ENCODE measurements around the gene DGCR8.

DGCR8 gene

DNA sequence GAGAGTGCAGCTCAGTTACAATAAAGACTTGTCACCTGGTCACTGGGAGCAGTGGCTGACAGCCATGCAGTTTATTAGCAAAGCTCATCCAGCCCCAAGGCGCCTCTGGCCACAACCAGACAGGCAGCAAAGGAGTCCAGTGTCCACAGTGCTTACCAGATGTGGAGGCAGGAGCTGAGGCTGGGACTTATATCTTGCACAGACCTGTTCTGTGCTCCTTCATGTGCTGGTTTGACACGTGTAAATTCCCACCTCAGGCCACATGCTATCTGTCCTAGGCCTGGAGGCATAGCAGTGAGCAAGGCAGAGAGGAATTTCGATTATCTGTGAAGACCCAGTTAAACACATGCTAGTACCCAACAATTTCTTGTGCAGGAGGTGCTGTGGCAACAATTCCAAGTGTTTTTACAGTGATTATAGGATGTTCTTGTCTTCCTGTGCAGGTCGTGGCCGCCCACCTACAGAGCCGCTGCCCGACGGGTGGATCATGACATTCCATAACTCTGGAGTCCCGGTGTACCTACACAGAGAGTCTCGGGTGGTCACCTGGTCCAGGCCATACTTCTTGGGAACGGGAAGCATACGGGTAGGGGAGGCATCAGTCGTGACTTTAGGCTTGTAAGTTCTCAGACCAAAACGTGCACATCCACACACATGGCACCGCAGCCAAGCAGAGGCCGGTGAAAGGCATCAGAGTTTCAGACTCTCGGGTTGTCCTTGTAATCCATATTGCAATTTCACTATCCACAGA, 9.4 kb downstream of the DGCR8 start:
- H3K27me3 ChIP-seq (ENCODE audit: control insufficient read depth, insufficient read depth, low read length): no peaks in the 10 kb centered on the region
- no peak overlapping the region for H3K4me3 ChIP-seq (ENCODE audit: low read length)
- no peak overlapping the region for H3K27ac ChIP-seq (ENCODE audit: low read length)
- no peaks in the 10 kb centered on the region for H3K9me3 ChIP-seq (ENCODE audit: control insufficient read depth, low read depth, low read length)
- H3K9ac ChIP-seq (ENCODE audit: low read length): no peak overlapping the region
- peaks cover 90% of the 10 kb centered on the region for H3K36me3 ChIP-seq (ENCODE audit: control insufficient read depth, low read depth, low read length)
- H3K4me1 ChIP-seq (ENCODE audit: control insufficient read depth, low read depth, low read length): no peaks in the 10 kb centered on the region

- H3K36me3 ChIP-seq (ENCODE audit: control insufficient read depth, low read depth, low read length): peaks cover 98% of the 10 kb centered on the region
- H3K27ac ChIP-seq (ENCODE audit: low read length): no peak overlapping the region
- H3K4me3 ChIP-seq (ENCODE audit: low read length): no peak overlapping the region
- no peaks in the 10 kb centered on the region for H3K4me1 ChIP-seq (ENCODE audit: control insufficient read depth, low read depth, low read length)
- no peaks in the 10 kb centered on the region for H3K27me3 ChIP-seq (ENCODE audit: control insufficient read depth, insufficient read depth, low read length)
- H3K9me3 ChIP-seq (ENCODE audit: control insufficient read depth, low read depth, low read length): no peaks in the 10 kb centered on the region
- H3K9ac ChIP-seq (ENCODE audit: low read length): no peak overlapping the region
Observed at GRCh38 chr22:20089977-20090729, 10.1 kb downstream of the DGCR8 start.

GRCh38 chr22:20090730-20091240, 10.7 kb downstream of the DGCR8 start:
- Histone ChIP-seq H3K4me1 (ENCODE audit: control insufficient read depth, low read depth, low read length) (no peaks in the 10 kb centered on the region), H3K9ac (ENCODE audit: low read length) (no peak overlapping the region), H3K27me3 (ENCODE audit: control insufficient read depth, insufficient read depth, low read length) (no peaks in the 10 kb centered on the region), H3K4me3 (ENCODE audit: low read length) (no peak overlapping the region), H3K27ac (ENCODE audit: low read length) (no peak overlapping the region), H3K9me3 (ENCODE audit: control insufficient read depth, low read depth, low read length) (no peaks in the 10 kb centered on the region), H3K36me3 (ENCODE audit: control insufficient read depth, low read depth, low read length) (peaks cover 99% of the 10 kb centered on the region)

DNA sequence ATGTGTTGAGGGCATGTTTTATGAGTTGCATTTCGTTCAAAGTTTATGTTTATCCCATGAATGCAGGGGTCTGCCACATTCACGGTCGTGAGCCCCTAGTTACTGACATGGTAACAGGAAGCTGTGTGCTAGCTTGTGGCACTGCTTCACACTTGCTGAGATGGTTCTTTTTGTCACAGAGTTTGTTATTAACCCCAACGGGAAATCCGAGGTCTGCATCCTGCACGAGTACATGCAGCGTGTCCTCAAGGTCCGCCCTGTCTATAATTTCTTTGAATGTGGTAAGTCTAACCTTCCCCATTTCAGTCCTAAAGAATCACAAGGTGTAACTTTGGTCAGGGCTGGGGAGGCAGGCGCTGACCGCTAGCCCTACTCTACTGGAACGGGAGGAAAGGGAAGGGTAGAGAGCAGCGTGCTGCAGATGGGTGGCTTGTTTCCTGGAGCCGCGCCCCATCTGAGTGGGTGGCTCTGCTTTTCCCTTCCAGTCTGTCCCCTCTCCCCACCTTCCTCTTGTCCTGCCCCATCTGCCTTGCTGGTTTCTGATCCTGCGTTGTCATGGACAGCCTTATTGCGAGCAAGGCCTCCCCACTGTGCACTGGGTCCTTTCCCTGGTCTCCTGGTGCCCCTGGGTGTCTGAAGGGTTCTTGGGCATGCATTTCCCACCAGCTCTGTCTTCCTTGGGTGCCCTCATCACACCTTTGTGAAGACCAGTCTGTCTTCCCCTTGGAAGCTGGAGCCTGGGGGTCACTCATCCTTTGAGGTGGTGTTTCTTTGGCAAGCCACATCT, 11.8 kb downstream of the DGCR8 start:
- Histone ChIP-seq H3K36me3 (ENCODE audit: control insufficient read depth, low read depth, low read length) (peaks cover 99% of the 10 kb centered on the region), H3K4me1 (ENCODE audit: control insufficient read depth, low read depth, low read length) (no peaks in the 10 kb centered on the region), H3K9ac (ENCODE audit: low read length) (no peak overlapping the region), H3K4me3 (ENCODE audit: low read length) (no peak overlapping the region), H3K9me3 (ENCODE audit: control insufficient read depth, low read depth, low read length) (no peaks in the 10 kb centered on the region), H3K27ac (ENCODE audit: low read length) (no peak overlapping the region), H3K27me3 (ENCODE audit: control insufficient read depth, insufficient read depth, low read length) (no peaks in the 10 kb centered on the region)

GRCh38 chr22:20092477-20092854, 12.4 kb downstream of the DGCR8 start:
- no peaks in the 10 kb centered on the region for H3K27me3 ChIP-seq (ENCODE audit: control insufficient read depth, insufficient read depth, low read length)
- H3K4me1 ChIP-seq (ENCODE audit: control insufficient read depth, low read depth, low read length): no peaks in the 10 kb centered on the region
- H3K36me3 ChIP-seq (ENCODE audit: control insufficient read depth, low read depth, low read length): peaks cover 99% of the 10 kb centered on the region

DNA sequence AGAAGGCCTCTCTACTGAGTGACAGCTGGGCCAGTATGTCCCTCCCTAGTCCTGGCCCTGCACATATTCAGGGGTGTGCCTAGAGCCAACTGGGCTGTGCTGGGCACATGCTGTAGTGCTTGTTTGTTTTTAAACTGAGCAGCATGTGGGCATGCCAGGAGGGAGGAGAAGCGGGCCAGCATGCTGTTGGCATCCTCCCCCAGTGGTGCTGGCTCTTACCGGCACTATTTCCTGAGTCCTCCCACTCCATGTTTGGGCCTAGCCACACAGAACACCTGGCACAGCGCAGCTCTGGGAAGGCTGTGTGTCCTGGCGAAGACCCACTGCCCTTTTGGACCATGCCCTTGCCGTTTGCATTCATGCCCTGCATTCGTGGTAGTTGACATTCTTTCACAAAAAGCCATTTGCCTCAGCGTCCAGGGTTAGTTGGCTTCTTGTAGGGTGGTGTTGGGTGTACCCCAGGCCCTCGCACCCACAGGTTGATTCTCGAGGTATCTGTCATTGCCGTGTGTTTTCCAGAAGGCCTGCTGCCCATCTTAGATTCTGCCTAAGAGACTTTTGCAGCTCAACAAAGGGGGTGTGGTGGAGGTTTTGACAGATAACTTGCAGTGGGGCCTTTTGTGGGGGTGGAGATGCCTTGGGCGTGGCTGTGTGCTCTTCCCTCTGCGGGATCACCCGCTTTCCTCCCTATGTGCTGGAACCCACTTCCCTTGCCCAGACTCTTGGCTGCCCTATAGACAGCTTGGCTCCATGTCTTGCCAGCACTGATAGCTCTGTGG, 13.6 kb downstream of the DGCR8 start:
- Histone ChIP-seq H3K4me1 (ENCODE audit: control insufficient read depth, low read depth, low read length) (no peaks in the 10 kb centered on the region), H3K27me3 (ENCODE audit: control insufficient read depth, insufficient read depth, low read length) (no peaks in the 10 kb centered on the region), H3K9me3 (ENCODE audit: control insufficient read depth, low read depth, low read length) (no peaks in the 10 kb centered on the region), H3K36me3 (ENCODE audit: control insufficient read depth, low read depth, low read length) (peaks cover 95% of the 10 kb centered on the region), H3K9ac (ENCODE audit: low read length) (no peak overlapping the region), H3K27ac (ENCODE audit: low read length) (no peak overlapping the region), H3K4me3 (ENCODE audit: low read length) (no peak overlapping the region)

More at GRCh38 chr22:20092477-20092854, 12.4 kb downstream of the DGCR8 start:
- Histone ChIP-seq H3K9ac (ENCODE audit: low read length) (no peak overlapping the region), H3K9me3 (ENCODE audit: control insufficient read depth, low read depth, low read length) (no peaks in the 10 kb centered on the region), H3K27ac (ENCODE audit: low read length) (no peak overlapping the region), H3K4me3 (ENCODE audit: low read length) (no peak overlapping the region)

DNA sequence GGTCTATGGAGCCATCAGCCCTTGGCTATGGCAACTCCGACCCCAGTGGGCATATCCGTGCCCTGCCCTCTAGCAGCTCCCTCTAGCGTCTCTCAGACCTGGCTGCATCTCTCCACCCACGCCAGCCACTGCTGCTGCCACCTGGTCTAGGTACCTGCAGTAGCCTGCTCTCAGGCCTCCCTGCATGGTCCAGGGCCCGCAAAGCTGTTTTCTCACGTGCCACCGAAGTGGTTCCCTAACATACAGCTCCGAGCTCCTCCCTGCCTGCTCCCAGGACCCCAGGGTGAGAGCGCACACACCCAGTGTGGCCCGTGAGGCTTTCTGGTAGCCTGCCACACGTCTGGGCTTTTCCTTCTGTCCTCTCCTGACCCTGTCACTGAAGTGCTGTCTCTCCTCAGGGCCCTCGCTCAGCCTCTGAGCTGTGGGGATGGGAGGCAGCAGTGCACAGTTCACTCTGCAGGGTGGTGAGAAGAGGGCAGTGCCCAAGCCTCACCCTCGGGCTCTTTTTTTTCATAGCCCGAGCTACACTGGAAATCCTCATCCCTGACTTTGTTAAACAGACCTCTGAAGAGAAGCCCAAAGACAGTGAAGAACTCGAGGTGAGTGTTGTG, 14.3 kb downstream of the DGCR8 start:
- Histone ChIP-seq H3K9ac (ENCODE audit: low read length) (no peak overlapping the region), H3K9me3 (ENCODE audit: control insufficient read depth, low read depth, low read length) (no peaks in the 10 kb centered on the region), H3K27ac (ENCODE audit: low read length) (no peak overlapping the region), H3K36me3 (ENCODE audit: control insufficient read depth, low read depth, low read length) (peaks cover 95% of the 10 kb centered on the region), H3K4me3 (ENCODE audit: low read length) (no peak overlapping the region), H3K4me1 (ENCODE audit: control insufficient read depth, low read depth, low read length) (no peaks in the 10 kb centered on the region), H3K27me3 (ENCODE audit: control insufficient read depth, insufficient read depth, low read length) (no peaks in the 10 kb centered on the region)

DNA sequence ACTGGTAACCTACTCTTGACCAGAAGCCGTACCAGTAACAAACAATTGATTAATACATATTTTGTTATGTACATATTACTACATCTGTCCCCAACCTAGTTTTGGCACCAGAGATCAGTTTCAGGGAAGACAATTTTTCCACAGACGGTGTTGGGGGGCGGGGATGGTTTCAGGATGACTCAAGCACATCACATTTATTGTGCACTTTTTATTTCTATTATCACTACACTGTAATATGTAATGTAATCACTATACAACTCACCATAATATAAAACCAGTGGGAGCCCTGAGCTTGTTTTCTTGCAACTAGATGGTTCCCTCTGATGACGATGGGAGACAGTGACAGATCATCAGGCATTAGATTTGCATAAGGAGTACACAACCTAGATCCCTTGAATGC, 15.5 kb downstream of the DGCR8 start:
- no peak overlapping the region for H3K4me3 ChIP-seq (ENCODE audit: low read length)
- no peaks in the 10 kb centered on the region for H3K9me3 ChIP-seq (ENCODE audit: control insufficient read depth, low read depth, low read length)
- H3K9ac ChIP-seq (ENCODE audit: low read length): no peak overlapping the region
- no peak overlapping the region for H3K27ac ChIP-seq (ENCODE audit: low read length)
- H3K36me3 ChIP-seq (ENCODE audit: control insufficient read depth, low read depth, low read length): peaks cover 94% of the 10 kb centered on the region
- H3K27me3 ChIP-seq (ENCODE audit: control insufficient read depth, insufficient read depth, low read length): no peaks in the 10 kb centered on the region
- H3K4me1 ChIP-seq (ENCODE audit: control insufficient read depth, low read depth, low read length): peaks cover 4% of the 10 kb centered on the region

GRCh38 chr22:20096574-20097420, 16.8 kb downstream of the DGCR8 start:
- Histone ChIP-seq H3K27ac (ENCODE audit: low read length) (no peak overlapping the region), H3K4me3 (ENCODE audit: low read length) (no peak overlapping the region), H3K4me1 (ENCODE audit: control insufficient read depth, low read depth, low read length) (peaks cover 6% of the 10 kb centered on the region), H3K27me3 (ENCODE audit: control insufficient read depth, insufficient read depth, low read length) (no peaks in the 10 kb centered on the region), H3K9ac (ENCODE audit: low read length) (no peak overlapping the region), H3K9me3 (ENCODE audit: control insufficient read depth, low read depth, low read length) (no peaks in the 10 kb centered on the region), H3K36me3 (ENCODE audit: control insufficient read depth, low read depth, low read length) (peaks cover 92% of the 10 kb centered on the region)

GRCh38 chr22:20099099-20099711, 19.2 kb downstream of the DGCR8 start:
- no peaks in the 10 kb centered on the region for H3K27me3 ChIP-seq (ENCODE audit: control insufficient read depth, insufficient read depth, low read length)
- peaks cover 6% of the 10 kb centered on the region for H3K4me1 ChIP-seq (ENCODE audit: control insufficient read depth, low read depth, low read length)
- peaks cover 87% of the 10 kb centered on the region for H3K36me3 ChIP-seq (ENCODE audit: control insufficient read depth, low read depth, low read length)
- H3K9ac ChIP-seq (ENCODE audit: low read length): no peak overlapping the region
- no peak overlapping the region for H3K4me3 ChIP-seq (ENCODE audit: low read length)
- H3K9me3 ChIP-seq (ENCODE audit: control insufficient read depth, low read depth, low read length): no peaks in the 10 kb centered on the region
- H3K27ac ChIP-seq (ENCODE audit: low read length): no peak overlapping the region
